Astrocyte (in vitro differentiated cells and primary cell): ENCODE measurements around the gene LPXN. TPM values are rescaled to one million over a fixed set of nuclear protein-coding genes. Genes with fewer than 3 reads are reported as not detected.

Experiments used
- DNase-seq: peaks from one replicate; pipeline ENCODE4 v3.0.0-alpha.2; 2010; ENCODE audit warnings: low read depth
- FAIRE-seq: peaks from 2 replicates; lab custom pipeline; 2011; peaks lifted over from hg19 to GRCh38; lab: Jason Lieb, UNC
- H2AFZ ChIP-seq: 2 replicates; pipeline ENCODE4 v1.6.0; 2012; ENCODE audit warnings: low read depth, low read length, inconsistent platforms
- H3K27ac ChIP-seq: 2 replicates; pipeline ENCODE4 v1.5.1; 2011; ENCODE audit warnings: low read depth, low read length, inconsistent platforms
- H3K27me3 ChIP-seq: 2 replicates; pipeline ENCODE4 v1.6.0; 2011; ENCODE audit warnings: low read length, inconsistent platforms; ENCODE audit not compliant: insufficient read depth
- H3K36me3 ChIP-seq: 2 replicates; pipeline ENCODE4 v1.5.1; 2011; ENCODE audit warnings: low read length, inconsistent platforms; ENCODE audit not compliant: insufficient read depth
- H3K4me1 ChIP-seq: 2 replicates; pipeline ENCODE4 v1.5.1; 2011; ENCODE audit warnings: low read length, inconsistent platforms; ENCODE audit not compliant: insufficient read depth
- H3K4me2 ChIP-seq: 2 replicates; pipeline ENCODE4 v1.6.0; 2012; ENCODE audit warnings: low read length, inconsistent platforms
- H3K4me3 ChIP-seq: 2 replicates; pipeline ENCODE4 v1.5.1; 2011; ENCODE audit warnings: low read depth, mild to moderate bottlenecking, low read length, inconsistent platforms; ENCODE audit not compliant: insufficient read depth
- H3K79me2 ChIP-seq: 2 replicates; pipeline ENCODE4 v1.6.0; 2012; ENCODE audit warnings: mild to moderate bottlenecking, low read length, inconsistent platforms; ENCODE audit not compliant: insufficient read depth
- H3K9ac ChIP-seq: 2 replicates; pipeline ENCODE4 v1.6.0; 2012; ENCODE audit warnings: mild to moderate bottlenecking, low read length, inconsistent platforms
- H3K9me3 ChIP-seq: 2 replicates; pipeline ENCODE4 v1.5.1; 2012; ENCODE audit warnings: low read depth, mild to moderate bottlenecking, low read length, inconsistent platforms; ENCODE audit not compliant: insufficient read depth
- H4K20me1 ChIP-seq: 2 replicates; pipeline ENCODE4 v1.6.0; 2012; ENCODE audit warnings: low read length, inconsistent platforms; ENCODE audit not compliant: insufficient read depth
- H3K27ac Mint-ChIP-seq: one replicate; pipeline ENCODE4 v1.8.0; 2021; ENCODE audit warnings: mild to moderate bottlenecking, mixed read lengths; ENCODE audit not compliant: unreplicated experiment
- H3K27me3 Mint-ChIP-seq: one replicate; pipeline ENCODE4 v1.8.0; 2021; ENCODE audit warnings: low read depth, mixed read lengths; ENCODE audit not compliant: unreplicated experiment
- H3K36me3 Mint-ChIP-seq: one replicate; pipeline ENCODE4 v1.8.0; 2021; ENCODE audit warnings: low read depth, mixed read lengths; ENCODE audit not compliant: unreplicated experiment
- H3K4me1 Mint-ChIP-seq: one replicate; pipeline ENCODE4 v1.8.0; 2021; ENCODE audit warnings: low read depth, mixed read lengths; ENCODE audit not compliant: unreplicated experiment
- H3K4me3 Mint-ChIP-seq: one replicate; pipeline ENCODE4 v1.8.0; 2021; ENCODE audit warnings: mild to moderate bottlenecking, moderate library complexity, mixed read lengths; ENCODE audit not compliant: unreplicated experiment
- H3K9me3 Mint-ChIP-seq: one replicate; pipeline ENCODE4 v1.8.0; 2021; ENCODE audit warnings: mild to moderate bottlenecking, mixed read lengths; ENCODE audit not compliant: unreplicated experiment
- EZH2 ChIP-seq: IDR thresholded peaks from 2 replicates; pipeline ENCODE4 v1.6.1; 2012; ENCODE audit warnings: mild to moderate bottlenecking, low read length, inconsistent platforms; ENCODE audit not compliant: insufficient read depth
- total RNA-seq: library from RNA; stranded (reverse); gene quantifications from 2 replicates; pipeline ENCODE4 v1.2.1, GENCODE V29; 2021
- TF ChIP-seq, protein P1 (sequence below): IDR thresholded peaks from 2 replicates; pipeline ENCODE4 v1.5.1; 2011; ENCODE audit warnings: low read depth, mild to moderate bottlenecking, inconsistent platforms, low read length, moderate library complexity; ENCODE audit not compliant: insufficient read depth

The LPXN gene
- total RNA-seq, 1 donor from 2014 or later, result 3.7 TPM

DNA sequence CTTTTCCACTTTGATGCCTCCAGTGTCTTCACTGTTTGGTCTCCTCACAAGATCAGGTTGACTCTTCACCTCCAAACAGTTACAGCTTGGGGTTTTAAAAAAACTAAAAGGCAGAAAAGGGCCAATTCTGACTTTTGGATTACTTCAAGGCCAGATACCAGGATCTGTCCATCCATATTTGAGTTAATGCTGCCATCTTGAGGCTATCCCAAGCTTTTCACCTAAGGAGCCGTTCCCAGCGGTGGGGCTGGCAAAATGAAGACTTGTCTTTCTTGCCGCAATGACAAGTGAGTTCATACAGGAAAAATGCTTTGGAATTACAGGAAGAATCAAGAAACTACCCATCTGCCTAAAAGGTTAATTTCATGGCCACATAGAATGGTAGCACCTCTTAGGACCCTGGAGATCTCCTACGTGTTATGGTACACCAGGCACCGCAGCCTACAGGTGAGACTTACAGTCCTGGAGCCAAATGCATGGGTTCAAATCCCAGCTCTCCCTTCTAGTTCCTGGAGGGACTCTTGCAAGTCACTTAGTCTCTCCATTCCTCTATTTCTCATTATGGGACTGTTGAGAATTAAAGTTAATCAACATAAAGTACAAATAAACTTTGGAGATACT lies 61.8 kb downstream of the LPXN start:
- H3K4me2 ChIP-seq, result no peak overlapping the region
- TF ChIP-seq, protein P1, sequence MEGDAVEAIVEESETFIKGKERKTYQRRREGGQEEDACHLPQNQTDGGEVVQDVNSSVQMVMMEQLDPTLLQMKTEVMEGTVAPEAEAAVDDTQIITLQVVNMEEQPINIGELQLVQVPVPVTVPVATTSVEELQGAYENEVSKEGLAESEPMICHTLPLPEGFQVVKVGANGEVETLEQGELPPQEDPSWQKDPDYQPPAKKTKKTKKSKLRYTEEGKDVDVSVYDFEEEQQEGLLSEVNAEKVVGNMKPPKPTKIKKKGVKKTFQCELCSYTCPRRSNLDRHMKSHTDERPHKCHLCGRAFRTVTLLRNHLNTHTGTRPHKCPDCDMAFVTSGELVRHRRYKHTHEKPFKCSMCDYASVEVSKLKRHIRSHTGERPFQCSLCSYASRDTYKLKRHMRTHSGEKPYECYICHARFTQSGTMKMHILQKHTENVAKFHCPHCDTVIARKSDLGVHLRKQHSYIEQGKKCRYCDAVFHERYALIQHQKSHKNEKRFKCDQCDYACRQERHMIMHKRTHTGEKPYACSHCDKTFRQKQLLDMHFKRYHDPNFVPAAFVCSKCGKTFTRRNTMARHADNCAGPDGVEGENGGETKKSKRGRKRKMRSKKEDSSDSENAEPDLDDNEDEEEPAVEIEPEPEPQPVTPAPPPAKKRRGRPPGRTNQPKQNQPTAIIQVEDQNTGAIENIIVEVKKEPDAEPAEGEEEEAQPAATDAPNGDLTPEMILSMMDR, result peak; percentile 84
- TF ChIP-seq EZH2, result no peak
- no peaks in the 10 kb centered on the region for H4K20me1 ChIP-seq
- no peaks in the 10 kb centered on the region for H3K4me1 ChIP-seq
- peak; percentile 63 for FAIRE-seq
- Mint-ChIP-seq H3K4me3 (no peak overlapping the region), H3K27me3 (peaks cover 9% of the 10 kb centered on the region), H3K36me3 (no peaks in the 10 kb centered on the region), H3K4me1 (no peaks in the 10 kb centered on the region), H3K9me3 (no peaks in the 10 kb centered on the region), H3K27ac (no peak overlapping the region)
- H3K27ac ChIP-seq, result no peak overlapping the region
- H3K9ac ChIP-seq, result no peak overlapping the region
- H2AFZ ChIP-seq, result no peak overlapping the region
- peak; percentile 37 for DNase-seq
- H3K36me3 ChIP-seq, result no peaks in the 10 kb centered on the region
- no peaks in the 10 kb centered on the region for H3K9me3 ChIP-seq
- peaks cover 7% of the 10 kb centered on the region for H3K27me3 ChIP-seq
- H3K79me2 ChIP-seq, result no peaks in the 10 kb centered on the region
- no peak overlapping the region for H3K4me3 ChIP-seq

DNA sequence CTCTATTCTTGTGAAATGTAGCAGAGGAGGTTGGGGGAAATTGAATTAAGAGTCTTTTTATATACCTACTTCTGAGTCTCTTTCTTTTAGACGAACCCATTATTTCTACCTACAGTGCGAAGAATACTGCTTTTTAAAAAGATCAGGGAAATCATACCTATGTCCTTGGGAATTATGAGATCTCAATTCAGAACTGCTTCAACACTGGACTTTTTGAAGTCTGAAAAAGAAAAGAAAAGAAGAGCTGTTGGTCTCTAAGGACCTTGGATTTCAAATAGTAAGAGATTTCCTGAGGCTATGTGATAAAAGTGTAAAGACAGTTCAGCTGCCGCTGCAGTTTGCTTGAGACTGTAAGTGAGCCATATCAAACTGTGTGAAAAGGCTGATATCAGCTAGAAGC lies 64.0 kb downstream of the LPXN start:
- H3K27ac Mint-ChIP-seq, result no peak overlapping the region
- no peak overlapping the region for H3K4me3 ChIP-seq
- no peaks in the 10 kb centered on the region for H4K20me1 ChIP-seq
- H3K4me2 ChIP-seq, result no peak overlapping the region
- no peaks in the 10 kb centered on the region for H3K4me1 Mint-ChIP-seq
- no peaks in the 10 kb centered on the region for H3K9me3 Mint-ChIP-seq
- peaks cover 7% of the 10 kb centered on the region for H3K27me3 ChIP-seq
- H3K9ac ChIP-seq, result no peak overlapping the region
- DNase-seq (no peak), FAIRE-seq (no peak)
- H3K36me3 Mint-ChIP-seq, result no peaks in the 10 kb centered on the region
- no peaks in the 10 kb centered on the region for H3K4me1 ChIP-seq
- peaks cover 3% of the 10 kb centered on the region for H3K27me3 Mint-ChIP-seq
- H3K9me3 ChIP-seq, result no peaks in the 10 kb centered on the region
- H3K79me2 ChIP-seq, result no peaks in the 10 kb centered on the region
- H2AFZ ChIP-seq, result no peak overlapping the region
- no peaks in the 10 kb centered on the region for H3K36me3 ChIP-seq
- no peak overlapping the region for H3K27ac ChIP-seq
- no peak overlapping the region for H3K4me3 Mint-ChIP-seq
- TF ChIP-seq, protein P1, result no peak
- TF ChIP-seq EZH2, result no peak

DNA sequence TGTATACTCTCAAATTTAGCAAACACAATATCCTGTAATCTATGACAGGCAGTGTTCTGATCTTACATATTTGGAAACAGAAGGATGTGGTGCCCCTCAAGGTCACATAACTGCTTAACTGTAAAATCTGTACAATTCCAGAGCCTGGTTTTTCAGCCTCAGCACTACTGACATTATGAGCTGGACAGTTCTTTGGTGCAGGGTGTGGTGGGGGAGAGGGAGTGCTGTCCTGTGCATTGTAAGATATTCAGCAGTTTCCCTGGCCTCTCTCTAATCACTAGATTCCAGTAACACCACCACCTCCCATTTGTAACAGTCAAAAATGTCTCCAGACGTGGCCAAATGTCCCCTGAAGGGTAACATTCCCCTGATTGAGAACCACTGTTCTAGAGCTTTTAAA lies 65.9 kb downstream of the LPXN start:
- no peaks in the 10 kb centered on the region for H3K27me3 Mint-ChIP-seq
- no peak overlapping the region for H3K9ac ChIP-seq
- H3K4me3 Mint-ChIP-seq, result no peak overlapping the region
- no peaks in the 10 kb centered on the region for H3K4me1 Mint-ChIP-seq
- DNase-seq (no peak), FAIRE-seq (no peak)
- no peaks in the 10 kb centered on the region for H4K20me1 ChIP-seq
- no peak overlapping the region for H3K27ac ChIP-seq
- no peaks in the 10 kb centered on the region for H3K9me3 Mint-ChIP-seq
- no peaks in the 10 kb centered on the region for H3K36me3 Mint-ChIP-seq
- H3K79me2 ChIP-seq, result no peaks in the 10 kb centered on the region
- H3K27me3 ChIP-seq, result no peaks in the 10 kb centered on the region
- H3K9me3 ChIP-seq, result no peaks in the 10 kb centered on the region
- H3K4me1 ChIP-seq, result no peaks in the 10 kb centered on the region
- no peak overlapping the region for H3K27ac Mint-ChIP-seq
- no peak overlapping the region for H3K4me3 ChIP-seq
- no peak overlapping the region for H2AFZ ChIP-seq
- TF ChIP-seq, protein P1, result no peak
- no peak for TF ChIP-seq EZH2
- H3K36me3 ChIP-seq, result no peaks in the 10 kb centered on the region
- H3K4me2 ChIP-seq, result no peak overlapping the region
